Activated T-helper 2 cell treated with anti-CD3 and anti-CD28 coated beads, Interferon-gamma antibody, Interleukin-2, Interleukin-4, amounts not matched to agents 10 μg/mL and 5 μg/mL and 100 μg/mL, durations not matched to agents 14 hours and 24 hours and 36 hours (primary cell): ENCODE measurements around the gene LRRC3C. TPM values are rescaled to one million over a fixed set of nuclear protein-coding genes. Genes with fewer than 3 reads are reported as not detected.

Source experiments
- DNase-seq: peaks from one replicate; pipeline ENCODE4 v3.0.0; 2021; ENCODE audit warnings: low spot score
- H3K27ac Mint-ChIP-seq: one replicate; pipeline ENCODE4 v1.8.0; 2021; ENCODE audit warnings: mixed read lengths
- H3K27me3 Mint-ChIP-seq: one replicate; pipeline ENCODE4 v1.8.0; 2021; ENCODE audit warnings: low read depth, mixed read lengths
- H3K36me3 Mint-ChIP-seq: one replicate; pipeline ENCODE4 v1.8.0; 2021; ENCODE audit warnings: low read depth, mixed read lengths
- H3K4me1 Mint-ChIP-seq: one replicate; pipeline ENCODE4 v1.8.0; 2021; ENCODE audit warnings: low read depth, mixed read lengths
- H3K4me3 Mint-ChIP-seq: one replicate; pipeline ENCODE4 v1.8.0; 2021; ENCODE audit warnings: low read depth, mild to moderate bottlenecking, moderate library complexity, mixed read lengths
- H3K9me3 Mint-ChIP-seq: one replicate; pipeline ENCODE4 v1.8.0; 2021; ENCODE audit warnings: mixed read lengths
- intact Hi-C: fragments of 100-400 bp; cut with micrococcal nuclease; formaldehyde crosslinking; loops from one replicate; pipeline ENCODE4 v1.15.1; 2023
- total RNA-seq: library from RNA; stranded (reverse); gene quantifications from 2 replicates; pipeline ENCODE4 v1.2.3, GENCODE V29; 2022

LRRC3C gene
- total RNA-seq, 1 donor from 2014 or later = not detected

DNA sequence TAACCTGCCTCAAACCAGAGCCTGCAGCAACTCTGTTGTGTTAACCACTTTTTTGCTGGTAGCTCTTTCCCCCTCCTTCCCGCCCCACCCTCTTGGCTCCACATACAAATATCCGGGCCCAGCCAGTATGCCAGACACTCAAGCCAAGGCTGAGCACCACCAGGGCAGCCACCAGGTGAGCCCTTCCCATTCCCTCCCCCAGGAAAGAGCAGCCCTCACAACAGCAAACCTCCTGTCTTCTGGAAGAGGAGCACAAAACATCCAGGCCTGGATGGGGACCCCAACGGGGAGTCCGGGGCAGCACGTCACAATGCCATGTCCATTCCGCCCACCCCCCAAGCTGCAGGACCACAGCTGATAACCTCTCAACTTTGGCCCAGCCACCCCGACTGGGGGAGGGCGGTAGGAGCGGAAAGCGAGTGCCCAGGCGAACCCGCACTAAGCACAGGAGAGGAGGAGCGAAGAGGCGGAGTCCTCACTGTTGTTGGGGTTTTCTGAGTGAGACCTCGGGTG is 888 bp upstream of the LRRC3C start:
- Mint-ChIP-seq H3K9me3 (no peaks in the 10 kb centered on the region), H3K4me3 (peak overlapping the region; percentile 86), H3K27ac (peak overlapping the region; percentile 89), H3K4me1 (peaks cover 46% of the 10 kb centered on the region), H3K36me3 (peaks cover 35% of the 10 kb centered on the region), H3K27me3 (no peaks in the 10 kb centered on the region)
- intact Hi-C loops = loop anchor here (5.0 kb wide), 4 partner anchors 56 to 174 kb away; partner anchors contain the start of genes PSMD3 and ZPBP2
- peak; percentile 63 for DNase-seq

DNA sequence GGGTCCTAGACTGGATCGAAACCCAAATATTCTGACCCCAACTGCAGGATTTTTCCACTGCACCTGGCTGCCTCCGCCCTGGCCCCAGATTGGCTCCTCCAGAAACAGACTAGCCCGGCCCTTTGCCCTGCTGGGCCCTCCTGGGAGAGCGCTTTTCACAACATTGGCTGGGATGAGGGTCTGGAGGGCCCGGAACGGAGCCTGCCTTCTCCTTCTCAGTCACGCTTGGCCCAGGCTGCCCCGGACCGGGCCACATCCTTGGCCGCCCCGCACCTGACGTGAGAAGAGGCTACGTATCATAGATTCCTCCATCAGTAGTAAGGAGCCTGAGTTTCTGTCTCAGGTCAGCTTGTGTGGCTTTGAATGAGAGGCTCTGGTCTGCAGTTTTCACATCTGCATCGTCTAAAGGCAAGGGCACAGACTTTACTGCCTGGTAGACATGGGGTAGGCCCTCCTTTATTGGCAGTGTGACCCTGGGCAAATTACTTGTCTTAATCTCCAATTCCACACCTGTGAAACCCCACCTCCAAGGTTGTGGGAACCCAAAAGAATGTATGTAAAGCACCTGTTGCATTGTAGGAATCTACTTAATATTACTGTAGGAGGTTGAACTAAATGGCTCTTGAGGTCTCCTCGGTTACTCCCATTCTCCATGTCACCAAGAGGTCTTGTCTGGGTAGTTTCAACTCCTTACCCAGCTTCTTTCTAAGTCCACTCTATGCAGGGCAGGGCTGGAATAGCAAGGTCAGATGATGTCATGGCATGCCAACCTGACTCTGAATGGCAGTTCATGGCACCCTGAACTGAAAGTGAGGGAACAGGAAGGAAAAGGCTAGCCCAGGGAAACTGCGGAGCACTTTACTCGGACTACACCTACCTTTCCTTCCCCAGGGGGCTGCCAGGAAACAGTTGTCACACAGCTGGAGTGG is 661 bp downstream of the LRRC3C start:
- Mint-ChIP-seq H3K4me1 (peaks cover 37% of the 10 kb centered on the region), H3K36me3 (peaks cover 19% of the 10 kb centered on the region), H3K9me3 (no peaks in the 10 kb centered on the region), H3K27me3 (no peaks in the 10 kb centered on the region), H3K4me3 (peak overlapping the region; percentile 86), H3K27ac (peak overlapping the region; percentile 82)
- no peak for DNase-seq
- intact Hi-C loops = loop anchor here (5.0 kb wide), 4 partner anchors 54 to 176 kb away; partner anchors contain the start of genes PSMD3 and ZPBP2

DNA sequence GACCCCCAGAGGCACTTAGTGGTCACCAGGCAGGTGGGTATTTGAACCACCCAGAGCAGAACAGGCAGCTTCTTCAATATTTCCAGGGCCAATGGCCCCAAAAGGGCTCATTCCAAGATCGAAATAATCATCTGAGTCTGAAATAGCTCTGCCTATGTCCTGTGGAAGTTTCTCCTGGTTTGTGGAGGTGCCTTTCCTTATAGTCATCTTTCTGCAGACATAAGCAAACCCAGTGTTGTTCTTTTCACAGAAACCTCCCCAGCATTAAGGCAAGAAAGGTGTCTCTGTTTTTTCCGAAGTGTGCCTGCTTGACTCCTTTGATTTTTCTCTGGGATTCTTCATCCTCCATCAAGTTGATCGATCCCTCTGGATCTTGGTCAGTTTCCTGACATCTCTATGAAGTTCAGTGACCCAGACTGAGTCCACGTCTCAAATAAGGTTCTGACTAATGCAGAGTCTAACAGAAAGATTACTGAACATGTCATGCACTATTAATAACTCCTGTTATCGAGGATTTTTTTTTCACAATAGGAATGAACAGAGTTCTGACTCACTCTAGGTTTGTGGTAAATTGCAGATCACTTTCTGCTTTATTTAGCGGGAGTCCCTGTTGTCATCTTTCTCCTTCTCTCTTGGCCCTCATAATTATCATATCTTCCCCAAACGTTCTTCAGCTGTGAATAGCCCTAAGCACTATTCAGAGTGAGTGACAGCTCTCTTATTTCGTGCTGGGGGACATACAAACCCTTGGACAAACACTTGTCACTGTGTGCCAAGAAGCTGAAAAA is 1.5 kb downstream of the LRRC3C start:
- H3K9me3 Mint-ChIP-seq = no peaks in the 10 kb centered on the region
- H3K4me3 Mint-ChIP-seq = peak overlapping the region; percentile 45
- H3K4me1 Mint-ChIP-seq = peaks cover 32% of the 10 kb centered on the region
- no peak for DNase-seq
- H3K36me3 Mint-ChIP-seq = peaks cover 15% of the 10 kb centered on the region
- intact Hi-C loops = loop anchor here (5.0 kb wide), 4 partner anchors 53 to 177 kb away; partner anchors contain the start of genes PSMD3 and ZPBP2
- H3K27ac Mint-ChIP-seq = no peak overlapping the region
- H3K27me3 Mint-ChIP-seq = no peaks in the 10 kb centered on the region

DNA sequence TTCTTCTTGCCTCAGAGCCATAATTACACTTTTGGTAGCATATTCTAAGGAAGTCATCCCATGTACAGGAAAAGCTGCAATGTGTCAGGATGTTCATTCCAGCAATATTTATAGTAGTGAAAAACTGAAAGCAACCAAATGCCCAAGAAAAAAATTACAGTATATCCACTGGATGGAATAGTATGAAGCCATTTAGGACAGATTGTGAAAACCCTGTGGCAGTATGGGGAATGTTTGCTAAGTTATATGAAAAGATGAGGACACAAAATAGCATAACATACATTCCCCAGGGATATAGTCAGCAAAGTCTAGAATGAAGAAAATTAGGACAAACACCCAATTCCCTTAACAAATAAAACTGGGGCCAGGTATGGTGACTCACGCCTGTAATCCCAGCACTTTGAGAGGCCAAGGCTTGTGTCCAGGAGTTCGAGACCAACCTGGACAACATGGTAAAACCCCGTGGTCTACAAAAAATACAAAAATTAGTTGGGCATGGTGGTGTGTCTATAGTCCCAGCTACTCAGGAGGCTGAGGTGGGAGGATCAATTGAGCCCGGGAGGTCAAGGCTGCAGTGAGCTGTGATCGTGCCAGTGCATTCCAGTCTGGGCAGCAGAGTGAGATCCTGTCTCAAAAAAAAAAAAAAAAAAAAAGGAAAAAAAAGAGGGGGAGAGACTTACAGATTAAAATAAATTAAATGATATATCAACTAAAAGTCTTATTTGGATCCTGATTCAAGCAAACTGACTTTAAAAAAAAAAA is 2.3 kb downstream of the LRRC3C start:
- no peaks in the 10 kb centered on the region for H3K27me3 Mint-ChIP-seq
- H3K4me3 Mint-ChIP-seq = no peak overlapping the region
- H3K9me3 Mint-ChIP-seq = no peaks in the 10 kb centered on the region
- H3K27ac Mint-ChIP-seq = no peak overlapping the region
- peaks cover 7% of the 10 kb centered on the region for H3K36me3 Mint-ChIP-seq
- DNase-seq = no peak
- intact Hi-C loops = loop anchor here (5.0 kb wide), 4 partner anchors 52 to 178 kb away; partner anchors contain the start of genes PSMD3 and ZPBP2
- peaks cover 25% of the 10 kb centered on the region for H3K4me1 Mint-ChIP-seq

DNA sequence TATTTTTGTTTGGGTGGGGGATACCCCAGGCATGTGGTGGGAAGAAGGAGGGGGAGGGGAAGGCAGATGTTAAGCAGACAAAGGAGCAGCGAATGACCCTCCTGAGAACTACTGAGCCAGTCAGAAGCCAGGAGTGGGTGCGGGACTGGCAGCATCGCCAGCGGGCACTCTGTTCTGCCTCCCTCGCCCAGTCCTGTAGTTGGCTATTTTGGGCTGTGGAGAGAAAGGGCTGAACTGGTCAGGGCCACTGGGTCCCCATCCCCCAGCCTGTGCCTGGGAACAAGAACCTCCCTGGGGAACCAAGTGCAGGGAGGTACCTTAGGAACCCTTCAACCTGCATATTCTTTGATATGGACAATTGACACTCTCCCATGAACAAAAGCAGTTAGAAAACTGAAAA is 6.4 kb downstream of the LRRC3C start:
- DNase-seq = no peak
- no peak overlapping the region for H3K27ac Mint-ChIP-seq
- no peak overlapping the region for H3K4me3 Mint-ChIP-seq
- H3K27me3 Mint-ChIP-seq = no peaks in the 10 kb centered on the region
- intact Hi-C loops = no loop called here
- no peaks in the 10 kb centered on the region for H3K36me3 Mint-ChIP-seq
- peaks cover 7% of the 10 kb centered on the region for H3K4me1 Mint-ChIP-seq
- no peaks in the 10 kb centered on the region for H3K9me3 Mint-ChIP-seq

DNA sequence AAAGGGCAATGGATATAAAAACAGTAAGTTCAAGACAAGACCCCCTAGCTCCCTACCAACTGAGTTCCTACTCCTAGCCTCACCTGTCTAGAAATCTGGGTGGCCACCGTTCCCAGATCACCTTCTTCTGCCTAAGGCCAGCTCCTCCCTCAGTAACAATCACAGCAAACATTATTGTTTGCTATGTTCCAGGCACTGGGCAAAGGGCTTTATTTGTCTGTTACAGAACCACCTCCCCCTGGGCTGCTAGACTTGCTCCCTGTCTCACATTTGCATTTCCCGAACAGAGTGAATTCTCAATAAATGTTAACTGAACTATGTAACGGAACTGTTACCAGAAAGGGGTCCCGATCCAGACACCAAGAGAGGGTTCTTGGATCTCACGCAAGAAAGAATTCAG is 6.8 kb downstream of the LRRC3C start:
- Mint-ChIP-seq H3K4me1 (peaks cover 11% of the 10 kb centered on the region), H3K27ac (no peak overlapping the region)

DNA sequence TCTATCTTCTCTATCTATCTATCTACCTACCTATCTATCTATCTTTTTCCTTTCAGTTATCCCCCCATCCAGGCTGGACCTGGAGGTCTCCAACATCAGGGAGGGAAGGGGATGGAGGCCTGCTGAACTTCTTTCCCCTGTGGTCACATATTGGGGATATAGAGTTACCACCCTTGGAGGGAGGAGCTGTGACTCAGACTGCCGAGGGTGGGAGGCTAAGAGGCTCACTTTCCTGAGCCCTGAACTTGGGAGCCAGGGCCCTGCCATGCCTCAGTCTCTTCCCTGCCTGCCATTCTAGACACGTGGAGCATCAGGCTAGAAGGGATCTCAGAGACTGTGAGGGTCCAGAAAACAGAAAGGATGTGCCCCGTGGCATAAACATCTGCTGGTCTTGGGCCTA is 8.4 kb downstream of the LRRC3C start:
- H3K36me3 Mint-ChIP-seq = no peaks in the 10 kb centered on the region
- H3K27me3 Mint-ChIP-seq = no peaks in the 10 kb centered on the region
- H3K27ac Mint-ChIP-seq = no peak overlapping the region
- H3K4me1 Mint-ChIP-seq = peaks cover 19% of the 10 kb centered on the region
- no peaks in the 10 kb centered on the region for H3K9me3 Mint-ChIP-seq
- no peak overlapping the region for H3K4me3 Mint-ChIP-seq
- no peak for DNase-seq
- intact Hi-C loops = no loop called here

More for the DNA sequence above, 6.8 kb downstream of the LRRC3C start:
- DNase-seq = no peak
- Mint-ChIP-seq H3K27me3 (no peaks in the 10 kb centered on the region), H3K4me3 (no peak overlapping the region), H3K9me3 (no peaks in the 10 kb centered on the region), H3K36me3 (no peaks in the 10 kb centered on the region)
- intact Hi-C loops = no loop called here

DNA sequence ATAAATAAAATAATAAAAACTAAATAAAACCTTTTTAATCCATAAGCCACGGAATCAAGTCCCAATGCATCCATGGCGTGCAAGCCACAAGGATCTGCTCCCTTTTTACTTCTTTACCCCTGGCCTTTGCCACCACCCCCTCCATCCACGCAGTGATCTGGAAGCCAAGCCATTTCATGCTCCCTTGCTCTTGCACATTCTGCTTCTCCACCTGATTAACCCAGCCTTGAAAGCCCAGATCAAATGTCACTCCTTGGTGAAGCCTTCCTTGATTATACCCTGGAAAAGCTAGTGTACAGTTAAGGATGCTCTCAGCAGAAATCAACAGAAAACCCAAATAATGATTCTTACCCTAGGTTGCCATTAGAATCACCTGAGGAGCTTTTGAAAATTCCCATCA is 9.9 kb downstream of the LRRC3C start:
- Mint-ChIP-seq H3K4me1 (peaks cover 22% of the 10 kb centered on the region), H3K27ac (no peak overlapping the region), H3K4me3 (no peak overlapping the region), H3K9me3 (no peaks in the 10 kb centered on the region), H3K36me3 (no peaks in the 10 kb centered on the region), H3K27me3 (no peaks in the 10 kb centered on the region)
- DNase-seq = no peak
- intact Hi-C loops = no loop called here

DNA sequence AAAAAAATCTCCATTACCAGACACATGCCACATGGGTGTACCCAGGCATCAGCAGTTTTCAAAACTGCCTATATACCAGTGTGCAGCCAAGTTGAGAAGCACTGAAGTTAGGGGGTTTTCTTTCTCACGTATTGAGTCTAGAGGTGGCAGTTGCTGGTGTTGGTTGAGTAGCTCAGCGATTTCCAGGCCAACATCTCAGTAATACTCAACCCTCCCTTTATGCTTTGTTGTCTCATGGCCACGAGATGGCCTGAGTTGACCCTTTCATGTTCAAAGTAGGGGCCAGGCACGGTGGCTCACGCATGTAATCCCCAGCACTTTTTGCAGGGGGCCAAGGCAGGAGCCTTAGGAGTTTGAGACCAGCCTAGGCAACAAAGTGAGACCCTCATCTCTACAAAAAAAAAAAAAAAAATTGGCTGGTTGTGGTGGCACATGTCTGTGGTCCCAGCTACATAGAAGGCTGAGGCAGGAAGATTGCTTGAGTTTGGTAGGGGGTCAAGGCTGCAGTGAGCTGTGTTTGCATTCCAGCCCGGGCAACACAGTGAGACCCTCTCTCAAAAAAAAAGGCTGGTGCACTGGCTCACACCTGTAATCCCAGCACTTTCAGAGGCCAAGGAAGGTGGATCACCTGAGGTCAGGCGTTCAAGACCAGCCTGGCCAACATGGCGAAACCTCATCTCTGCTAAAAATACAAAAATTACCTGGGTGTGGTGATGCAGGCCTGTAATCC is 10.8 kb downstream of the LRRC3C start:
- intact Hi-C loops = no loop called here
- Mint-ChIP-seq H3K36me3 (no peaks in the 10 kb centered on the region), H3K4me3 (no peak overlapping the region), H3K27me3 (no peaks in the 10 kb centered on the region), H3K27ac (no peak overlapping the region), H3K9me3 (no peaks in the 10 kb centered on the region), H3K4me1 (peaks cover 22% of the 10 kb centered on the region)
- no peak for DNase-seq

DNA sequence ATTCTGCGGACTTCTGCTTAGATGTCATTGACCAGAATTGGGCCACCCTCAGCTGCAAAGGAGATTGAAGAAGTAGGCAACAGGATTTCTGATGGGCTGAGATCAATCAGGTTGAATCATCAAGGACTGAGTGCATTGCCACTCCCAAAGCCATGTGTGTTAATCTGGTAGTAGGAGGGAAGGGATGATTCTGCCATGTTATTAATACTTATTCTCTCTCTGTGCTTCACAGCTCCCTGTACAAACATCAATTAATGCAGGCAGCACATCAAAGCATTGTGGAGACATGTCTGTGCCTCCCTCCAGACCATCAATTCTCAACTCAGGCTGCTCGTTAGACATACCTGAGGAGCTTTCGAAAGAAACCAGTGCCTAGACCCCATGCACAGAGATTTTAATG is 11.6 kb downstream of the LRRC3C start:
- Mint-ChIP-seq H3K4me3 (no peak overlapping the region), H3K4me1 (peaks cover 22% of the 10 kb centered on the region), H3K36me3 (no peaks in the 10 kb centered on the region), H3K27ac (no peak overlapping the region), H3K27me3 (no peaks in the 10 kb centered on the region), H3K9me3 (no peaks in the 10 kb centered on the region)
- DNase-seq = no peak
- intact Hi-C loops = no loop called here

DNA sequence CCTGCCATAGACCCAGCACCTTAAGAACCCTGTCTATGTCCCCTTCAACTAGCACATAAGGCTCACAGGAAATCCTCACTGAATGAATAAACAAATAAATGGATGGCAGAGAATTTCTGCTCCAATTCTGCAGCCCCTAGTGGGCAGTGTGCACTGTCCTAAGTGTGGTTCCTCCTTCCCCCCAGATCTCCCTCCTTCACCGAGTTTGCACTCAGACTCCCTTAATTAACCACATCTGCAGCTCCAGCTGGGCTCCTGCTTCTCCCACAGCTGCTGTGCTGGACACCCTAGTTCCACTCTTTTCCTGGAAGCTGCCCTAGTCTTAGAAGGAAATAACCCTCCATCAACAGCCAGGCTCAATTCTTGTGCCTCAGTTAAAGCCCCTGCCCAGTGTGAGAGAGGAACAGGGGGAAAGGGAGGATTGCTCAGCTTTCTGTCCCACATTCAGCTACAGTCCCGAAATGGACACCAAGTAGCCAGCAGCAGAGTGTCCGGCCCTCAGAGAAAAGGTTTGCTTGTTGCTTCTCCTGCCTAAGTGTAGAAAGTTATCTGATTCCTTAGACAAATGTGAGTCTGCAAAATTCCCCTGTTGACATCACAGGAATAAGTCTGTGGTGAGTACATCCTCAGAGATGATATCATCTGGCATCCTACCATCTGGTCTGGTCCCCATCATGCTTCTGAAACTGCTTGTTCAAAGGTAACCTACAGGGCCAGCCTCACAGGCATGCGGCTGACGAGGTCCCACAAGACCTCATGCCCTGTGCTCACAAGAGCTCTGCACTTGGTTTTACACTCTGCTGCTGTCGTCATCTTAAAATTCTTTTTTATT is 12.3 kb downstream of the LRRC3C start:
- H3K27ac Mint-ChIP-seq = peak overlapping the region; percentile 80
- H3K27me3 Mint-ChIP-seq = no peaks in the 10 kb centered on the region
- peaks cover 22% of the 10 kb centered on the region for H3K4me1 Mint-ChIP-seq
- intact Hi-C loops = no loop called here
- H3K36me3 Mint-ChIP-seq = no peaks in the 10 kb centered on the region
- DNase-seq = peak; percentile 50
- no peaks in the 10 kb centered on the region for H3K9me3 Mint-ChIP-seq
- H3K4me3 Mint-ChIP-seq = peak overlapping the region; percentile 38
